Ishikawa (cell line): Measurements from ENCODE around the gene INSL3.

ENCODE experiments used
- CEBPB ChIP-seq: IDR thresholded peaks from 2 replicates; pipeline ENCODE4 v1.6.1; 2012
- CREB1 ChIP-seq: IDR thresholded peaks from 2 replicates; pipeline ENCODE4 v1.6.1; 2012; ENCODE audit warnings: low read depth
- EGR1 ChIP-seq: IDR thresholded peaks from 2 replicates; pipeline ENCODE4 v1.6.1; 2012
- EP300 ChIP-seq: IDR thresholded peaks from 2 replicates; pipeline ENCODE4 v1.6.1; 2012; ENCODE audit warnings: borderline replicate concordance
- FOXM1 ChIP-seq: IDR thresholded peaks from 2 replicates; pipeline ENCODE4 v1.6.1; 2012; ENCODE audit warnings: low read depth, borderline replicate concordance
- MAX ChIP-seq: IDR thresholded peaks from 2 replicates; pipeline ENCODE4 v1.6.1; 2012
- NFIC ChIP-seq: IDR thresholded peaks from 2 replicates; pipeline ENCODE4 v1.6.1; 2012
- RAD21 ChIP-seq: IDR thresholded peaks from 2 replicates; pipeline ENCODE4 v1.6.1; 2012; ENCODE audit warnings: low read depth
- REST ChIP-seq: IDR thresholded peaks from 2 replicates; pipeline ENCODE4 v1.6.1; 2012; ENCODE audit warnings: low read depth, mild to moderate bottlenecking
- TAF1 ChIP-seq: IDR thresholded peaks from 2 replicates; pipeline ENCODE4 v1.6.1; 2012; ENCODE audit warnings: low read depth, mild to moderate bottlenecking
- TCF12 ChIP-seq: IDR thresholded peaks from 2 replicates; pipeline ENCODE4 v1.6.1; 2012; ENCODE audit warnings: low read depth
- TEAD4 ChIP-seq: IDR thresholded peaks from 2 replicates; pipeline ENCODE4 v1.6.1; 2012
- YY1 ChIP-seq: IDR thresholded peaks from 2 replicates; pipeline ENCODE4 v1.6.1; 2012; ENCODE audit warnings: low read depth
- ZBTB7A ChIP-seq: IDR thresholded peaks from 2 replicates; pipeline ENCODE4 v1.6.1; 2012; ENCODE audit warnings: low read depth
- TF ChIP-seq, protein P1 (sequence below): IDR thresholded peaks from 2 replicates; pipeline ENCODE4 v1.6.1; 2012

The INSL3 gene

GRCh38 chr19:17855280-17856152 lies 34.2 kb upstream of the INSL3 start:
- TF ChIP-seq, protein P1, sequence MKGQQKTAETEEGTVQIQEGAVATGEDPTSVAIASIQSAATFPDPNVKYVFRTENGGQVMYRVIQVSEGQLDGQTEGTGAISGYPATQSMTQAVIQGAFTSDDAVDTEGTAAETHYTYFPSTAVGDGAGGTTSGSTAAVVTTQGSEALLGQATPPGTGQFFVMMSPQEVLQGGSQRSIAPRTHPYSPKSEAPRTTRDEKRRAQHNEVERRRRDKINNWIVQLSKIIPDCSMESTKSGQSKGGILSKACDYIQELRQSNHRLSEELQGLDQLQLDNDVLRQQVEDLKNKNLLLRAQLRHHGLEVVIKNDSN: no peak
- TF ChIP-seq RAD21 (peak; percentile 98), MAX (0 out of 2 replicates have a peak, but pooled peaks have one; percentile 30)

DNA sequence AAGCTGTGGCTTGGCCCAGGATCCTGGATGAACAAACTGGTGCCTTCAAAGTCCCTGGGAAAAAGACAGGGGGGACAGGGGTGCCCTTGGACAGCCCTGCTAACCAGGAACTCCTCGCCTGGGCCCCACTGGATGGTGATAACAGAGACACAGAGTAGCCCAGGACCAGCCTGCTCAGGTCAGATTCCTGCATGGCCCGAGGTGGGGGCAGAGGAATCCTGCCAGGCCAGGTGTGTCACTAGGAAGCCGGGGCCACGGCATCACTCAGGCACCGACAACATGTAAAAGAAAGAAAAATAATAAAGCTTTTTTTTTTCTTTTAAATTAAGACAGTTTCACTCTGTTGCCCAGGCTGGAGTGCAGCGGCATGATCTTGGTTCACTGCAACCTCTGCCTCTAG lies 32.7 kb upstream of the INSL3 start:
- TF ChIP-seq FOXM1 (no peak), ZBTB7A (no peak), TCF12 (no peak), TAF1 (no peak), EGR1 (no peak), CREB1 (no peak), NFIC (no peak), RAD21 (no peak), CEBPB (no peak), MAX (no peak), EP300 (no peak), YY1 (no peak), TEAD4 (no peak), REST (no peak)
- TF ChIP-seq, protein P1: no peak

DNA sequence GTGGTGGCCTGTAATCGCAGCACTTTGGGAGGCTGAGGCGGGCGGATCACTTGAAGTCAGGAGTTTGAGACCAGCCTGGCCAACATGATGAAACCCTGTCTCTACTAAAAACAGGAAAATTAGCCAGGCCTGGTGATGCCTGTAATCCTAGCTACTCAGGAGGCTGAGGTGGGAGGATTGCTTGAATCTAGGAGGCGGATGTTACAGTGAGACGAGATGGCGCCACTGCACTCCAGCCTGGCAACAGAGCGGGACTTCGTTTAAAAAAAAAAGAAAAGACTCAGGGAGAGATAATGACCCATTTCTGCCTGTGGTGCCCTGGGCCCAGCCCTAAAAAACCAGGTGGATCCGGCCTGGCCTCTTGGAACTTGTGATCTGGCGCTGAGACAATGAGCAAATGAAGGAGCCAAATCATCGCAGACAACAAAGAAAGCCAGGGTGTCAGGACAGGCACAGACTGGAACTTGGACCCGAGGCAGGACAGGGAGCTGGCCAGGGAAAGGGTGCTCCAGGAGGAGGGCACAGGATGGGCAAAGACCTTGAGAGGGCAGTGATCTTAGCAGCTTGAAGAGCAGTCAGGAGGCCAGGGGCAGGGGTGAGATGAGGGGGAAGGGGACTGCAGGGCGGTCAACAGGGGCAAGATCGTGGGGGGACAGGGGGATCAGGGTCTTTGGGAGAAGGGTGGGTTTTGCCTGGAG lies 27.4 kb upstream of the INSL3 start:
- TF ChIP-seq, protein P1: no peak
- no peak for TF ChIP-seq NFIC
- no peak for TF ChIP-seq CEBPB
- TF ChIP-seq TCF12: no peak

DNA sequence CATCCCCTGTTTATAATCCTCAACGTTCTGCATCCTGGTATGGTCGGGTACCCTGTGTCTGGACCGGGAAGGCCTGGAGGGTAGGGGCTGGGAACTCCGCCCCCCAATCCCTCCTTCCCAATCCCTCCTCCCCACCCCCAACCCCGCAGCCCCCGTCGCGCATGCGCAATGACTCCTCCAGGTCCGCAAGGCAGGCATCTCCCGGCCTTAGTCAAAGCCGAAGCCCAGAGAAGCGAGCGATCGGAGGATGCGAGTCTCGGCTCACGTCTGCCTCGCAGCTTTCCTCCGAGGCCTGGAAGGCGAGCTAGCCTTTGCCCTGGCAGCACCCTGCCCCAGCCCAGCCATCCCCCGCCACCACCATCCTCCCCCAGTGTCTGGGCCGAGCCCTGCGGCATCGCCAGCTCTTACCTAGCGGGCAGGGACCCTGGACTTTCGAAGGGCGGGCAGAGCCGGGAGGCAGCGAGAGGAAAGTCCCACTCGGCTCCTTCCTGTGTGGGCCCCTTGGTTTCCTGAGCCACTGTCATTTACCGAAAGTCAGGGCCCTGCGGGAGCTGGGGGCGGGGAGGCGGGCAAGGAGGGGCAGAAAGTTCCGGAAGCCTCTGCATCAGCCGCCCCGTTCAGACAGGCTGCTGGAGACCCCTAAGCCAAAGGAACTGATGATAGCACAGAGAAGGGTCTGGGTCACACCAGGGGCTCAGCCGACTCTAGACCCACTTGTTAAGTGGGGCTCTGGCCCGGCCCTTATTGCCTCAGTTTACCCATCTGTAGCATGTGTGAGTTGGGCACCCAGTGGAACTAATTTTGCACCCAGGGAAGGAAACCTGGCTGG lies 26.4 kb upstream of the INSL3 start, which contains the start of gene JAK3:
TSS of gene JAK3 (minus strand) at position 445 of the 829 bp plus-strand sequence. CDS start 3,565 bp downstream, outside the sequence.
- TF ChIP-seq TAF1 (no peak), TEAD4 (no peak), TCF12 (no peak), CEBPB (no peak), CREB1 (no peak), YY1 (no peak), NFIC (no peak), EGR1 (no peak), ZBTB7A (no peak), REST (no peak), EP300 (no peak), MAX (no peak)
- TF ChIP-seq, protein P1: no peak
